GM12892 (cell line): ENCODE data around the gene PHACTR3.

ENCODE experiments used
- DNase-seq: peaks from one replicate; pipeline ENCODE4 v3.0.0; 2011; ENCODE audit not compliant: insufficient read length
- FAIRE-seq: peaks from 2 replicates; lab custom pipeline; 2011; peaks lifted over from hg19 to GRCh38; lab: Jason Lieb, UNC
- POLR2A ChIP-seq: IDR thresholded peaks from 2 replicates; pipeline ENCODE4 v1.6.1; 2011; ENCODE audit warnings: low read depth, low read length, control low read depth
- POLR2AphosphoS5 ChIP-seq: IDR thresholded peaks from 2 replicates; pipeline ENCODE4 v1.6.1; 2011; ENCODE audit warnings: low read depth, low read length, control low read depth
- TAF1 ChIP-seq: IDR thresholded peaks from 2 replicates; pipeline ENCODE4 v1.6.1; 2011; ENCODE audit warnings: low read depth, mild to moderate bottlenecking, control low read depth, low read length, borderline replicate concordance

PHACTR3 gene

DNA sequence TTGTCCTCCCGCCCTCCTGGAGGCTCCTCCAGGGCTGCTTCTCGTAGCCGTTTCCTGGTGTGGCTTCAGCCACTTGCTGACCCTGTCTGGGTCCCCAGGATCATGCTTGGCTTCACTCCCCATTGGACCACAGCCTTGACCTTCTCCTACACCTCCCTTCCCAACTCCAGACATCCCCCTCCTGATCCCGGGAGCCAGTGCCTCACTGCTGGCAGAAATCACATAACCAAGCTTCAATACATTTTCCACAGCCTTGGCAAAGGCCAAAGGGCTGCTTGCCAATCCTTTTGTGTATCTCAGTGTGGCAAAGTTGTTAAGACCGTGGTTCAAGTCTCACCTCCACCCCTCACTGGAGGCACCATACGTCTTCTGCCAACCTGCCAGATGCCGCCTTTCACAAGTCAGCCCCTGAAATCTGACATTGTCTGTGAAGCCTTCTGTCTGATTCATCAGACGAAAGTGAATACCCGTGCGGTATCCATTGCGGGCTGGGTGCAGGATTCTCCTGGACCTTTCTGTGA is 60.1 kb downstream of the PHACTR3 start:
- DNase-seq (no peak), FAIRE-seq (no peak)
- no peak for TF ChIP-seq POLR2A
- TF ChIP-seq TAF1: no peak
- TF ChIP-seq POLR2AphosphoS5: no peak

DNA sequence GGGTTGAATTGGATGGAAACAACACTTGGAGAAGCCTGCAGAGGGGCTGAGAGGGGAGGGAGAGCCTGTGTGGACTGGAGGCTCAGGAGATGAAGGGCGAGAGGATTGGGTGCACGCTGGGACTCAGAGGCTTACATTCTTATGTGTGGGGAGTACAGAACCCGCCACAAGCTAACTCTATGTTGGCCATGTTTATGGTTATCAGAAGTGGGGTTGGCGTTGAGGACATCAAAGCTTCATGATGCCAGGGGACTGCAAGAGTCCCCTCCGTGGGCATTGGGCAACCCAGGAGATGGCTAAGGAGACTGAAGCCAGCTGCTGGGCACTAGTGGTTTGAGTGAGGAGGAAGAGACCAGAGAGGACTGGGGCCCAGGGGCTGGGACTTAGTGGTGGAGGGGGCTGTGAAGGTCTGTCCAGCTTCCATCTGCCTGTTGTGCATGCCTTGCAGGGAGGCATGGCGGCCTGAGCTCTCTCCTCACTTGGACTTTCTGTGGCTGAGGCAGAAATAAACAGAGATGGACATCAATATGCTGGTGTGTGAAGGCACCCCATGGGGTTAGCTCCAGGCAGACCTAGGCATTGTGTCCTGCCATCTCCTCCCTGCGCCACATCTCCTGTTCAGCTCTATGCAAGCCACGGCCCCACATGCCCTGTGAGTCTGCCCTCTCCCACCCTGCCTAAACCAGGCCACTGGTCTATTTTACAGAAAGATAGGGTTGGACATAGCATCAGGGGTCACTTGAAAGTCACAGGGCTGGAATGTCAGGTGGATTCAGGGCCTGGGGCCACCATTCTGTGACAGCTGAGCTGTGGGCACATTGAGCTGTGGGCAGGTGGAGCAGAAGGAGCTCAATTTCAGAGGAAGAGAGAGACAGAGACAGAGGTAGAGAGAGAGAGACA is 61.6 kb downstream of the PHACTR3 start:
- FAIRE-seq (no peak), DNase-seq (no peak)
- TF ChIP-seq POLR2A: no peak
- no peak for TF ChIP-seq TAF1
- TF ChIP-seq POLR2AphosphoS5: no peak

DNA sequence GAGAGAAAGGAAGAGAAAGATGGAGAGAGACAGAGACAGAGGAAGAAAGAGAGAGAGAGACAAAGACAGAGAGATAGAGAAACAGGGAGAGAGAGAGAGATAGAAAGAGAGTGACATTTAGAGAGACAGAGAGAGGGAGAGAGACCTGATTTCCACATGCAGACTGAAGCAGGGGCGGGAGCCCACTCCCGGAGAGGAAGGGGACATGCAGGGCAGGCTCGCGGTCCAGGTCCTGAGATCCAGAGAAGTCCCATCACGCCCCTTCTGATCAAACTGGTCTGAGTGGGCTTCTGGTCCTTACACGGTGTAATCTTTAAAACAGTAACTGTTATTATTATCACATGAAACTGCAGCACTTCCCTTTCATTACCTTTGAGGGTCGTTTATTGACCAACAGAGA is 62.2 kb downstream of the PHACTR3 start:
- FAIRE-seq: no peak
- TF ChIP-seq POLR2AphosphoS5: no peak
- no peak for TF ChIP-seq TAF1
- TF ChIP-seq POLR2A: no peak
- no peak for DNase-seq

DNA sequence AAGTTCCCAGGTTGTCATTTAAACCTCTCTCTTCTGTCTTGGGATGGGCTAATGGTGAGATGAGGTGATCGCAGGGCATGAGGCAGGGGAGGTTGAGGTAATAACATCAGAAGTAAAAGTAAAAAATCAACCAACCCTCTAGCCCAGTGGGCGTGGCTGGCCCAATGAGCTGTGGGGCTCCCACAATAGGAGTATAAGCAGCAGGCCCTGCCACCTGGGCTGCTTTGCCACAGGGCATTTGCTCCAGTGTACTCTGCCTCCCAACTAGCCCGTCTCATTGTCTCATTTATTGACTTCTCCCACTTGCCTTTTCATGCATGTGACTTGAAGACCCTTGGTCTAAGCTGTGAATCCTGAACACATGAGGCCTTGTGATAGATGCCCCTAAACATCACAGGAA is 62.8 kb downstream of the PHACTR3 start:
- DNase-seq (no peak), FAIRE-seq (no peak)
- TF ChIP-seq TAF1 (no peak), POLR2A (no peak), POLR2AphosphoS5 (no peak)

DNA sequence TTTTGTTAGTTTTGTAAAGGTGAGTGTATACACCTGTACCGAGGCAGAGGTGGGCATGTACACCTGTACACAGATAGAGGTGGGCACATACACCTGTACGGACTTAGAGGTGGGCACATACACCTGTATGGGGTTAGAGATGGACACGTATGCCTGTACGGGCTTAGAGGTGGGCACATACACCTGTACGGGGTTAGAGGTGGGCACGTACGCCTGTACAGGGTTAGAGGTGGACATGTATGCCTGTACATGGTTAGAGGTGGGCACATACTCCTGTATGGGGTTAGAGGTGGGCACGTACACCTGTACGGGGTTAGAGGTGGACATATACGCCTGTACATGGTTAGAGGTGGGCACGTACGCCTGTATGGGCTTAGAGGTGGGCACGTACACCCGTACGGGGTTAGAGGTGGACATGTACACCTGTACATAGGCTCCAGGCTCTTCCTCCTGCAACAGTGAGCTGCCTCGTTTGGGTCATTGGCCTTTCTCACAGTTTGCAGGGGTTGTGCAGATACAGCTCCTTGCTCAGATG is 63.7 kb downstream of the PHACTR3 start:
- no peak for FAIRE-seq
- DNase-seq: no peak
- TF ChIP-seq TAF1 (no peak), POLR2A (no peak), POLR2AphosphoS5 (no peak)

DNA sequence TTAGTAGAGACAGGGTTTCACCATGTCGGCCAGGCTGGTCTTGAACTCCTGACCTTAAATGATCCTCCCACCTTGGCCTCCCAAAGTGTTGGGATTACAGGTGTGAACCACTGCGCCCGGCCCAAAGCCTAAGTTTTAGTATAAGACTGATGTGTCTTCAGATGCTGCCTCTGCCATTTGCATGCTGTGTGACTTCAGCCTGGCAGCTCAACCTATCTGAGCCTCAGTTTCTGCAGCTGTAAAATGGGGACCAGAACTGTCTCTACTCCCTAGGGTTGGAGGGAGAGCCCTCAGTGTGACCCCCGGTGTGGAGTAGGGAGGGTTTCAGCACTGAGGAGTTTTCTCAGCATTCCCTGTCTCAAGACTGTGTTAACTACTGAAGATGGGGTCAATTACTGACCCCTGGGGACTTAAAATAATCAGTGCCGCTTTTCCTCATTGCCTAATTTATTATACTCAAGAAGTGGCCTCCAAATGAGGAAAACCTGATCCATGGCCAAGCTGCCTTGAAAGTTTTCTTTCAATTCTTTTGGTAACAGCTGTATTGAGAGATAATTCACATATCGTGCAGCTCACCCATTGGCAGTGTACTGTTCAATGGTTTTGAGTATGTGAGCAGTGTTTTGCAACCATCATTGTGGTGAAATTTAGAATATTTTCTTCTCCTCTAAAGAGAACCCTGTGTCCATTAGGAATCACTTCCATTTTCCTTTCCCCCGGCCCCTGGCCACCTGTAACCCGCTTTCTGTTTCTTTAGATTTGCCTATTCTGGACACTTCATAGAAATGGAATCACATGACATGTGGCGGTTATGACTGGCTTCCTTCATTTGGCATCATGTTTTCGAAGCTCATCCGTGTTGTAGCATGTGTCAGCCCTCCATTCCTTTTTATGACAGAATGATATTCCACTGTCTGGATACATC is 64.8 kb downstream of the PHACTR3 start:
- TF ChIP-seq POLR2AphosphoS5 (no peak), TAF1 (no peak), POLR2A (no peak)
- DNase-seq: no peak
- no peak for FAIRE-seq

DNA sequence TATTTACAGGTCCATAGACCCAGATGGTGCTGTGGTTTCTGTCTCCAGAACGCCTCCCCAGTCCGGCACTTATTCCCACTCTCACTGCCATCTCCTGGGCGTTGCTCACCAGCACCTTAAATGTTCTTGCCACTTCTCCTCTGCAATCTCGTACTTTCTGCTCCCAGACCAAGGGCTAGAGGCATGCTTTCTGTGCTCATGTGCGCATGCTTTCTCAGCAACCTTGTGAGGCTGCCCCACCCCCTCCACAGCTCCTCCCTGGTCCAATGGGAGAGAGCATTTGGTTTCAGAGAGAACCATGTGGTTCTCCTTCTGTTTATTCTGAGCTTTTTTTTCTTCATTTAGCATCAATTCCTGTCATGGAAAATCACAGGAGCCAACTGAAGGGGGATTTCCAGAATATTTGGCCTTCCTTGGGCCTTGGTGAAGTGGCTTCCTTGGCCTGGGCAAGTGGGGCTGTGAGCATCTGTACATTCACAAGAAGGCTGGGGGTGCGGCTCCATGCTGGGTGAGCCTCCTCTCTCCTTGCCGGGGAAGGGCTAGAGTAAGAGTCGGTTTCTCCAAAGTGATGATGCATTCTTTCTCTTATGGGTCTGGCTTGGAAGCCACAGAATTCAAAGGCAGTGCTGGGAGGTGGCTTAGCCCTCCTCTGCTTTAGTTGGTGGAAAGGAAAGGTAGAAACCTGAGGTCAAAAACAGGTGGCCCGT is 66.6 kb downstream of the PHACTR3 start:
- DNase-seq: no peak
- no peak for FAIRE-seq
- TF ChIP-seq TAF1: no peak
- no peak for TF ChIP-seq POLR2AphosphoS5
- TF ChIP-seq POLR2A: no peak

DNA sequence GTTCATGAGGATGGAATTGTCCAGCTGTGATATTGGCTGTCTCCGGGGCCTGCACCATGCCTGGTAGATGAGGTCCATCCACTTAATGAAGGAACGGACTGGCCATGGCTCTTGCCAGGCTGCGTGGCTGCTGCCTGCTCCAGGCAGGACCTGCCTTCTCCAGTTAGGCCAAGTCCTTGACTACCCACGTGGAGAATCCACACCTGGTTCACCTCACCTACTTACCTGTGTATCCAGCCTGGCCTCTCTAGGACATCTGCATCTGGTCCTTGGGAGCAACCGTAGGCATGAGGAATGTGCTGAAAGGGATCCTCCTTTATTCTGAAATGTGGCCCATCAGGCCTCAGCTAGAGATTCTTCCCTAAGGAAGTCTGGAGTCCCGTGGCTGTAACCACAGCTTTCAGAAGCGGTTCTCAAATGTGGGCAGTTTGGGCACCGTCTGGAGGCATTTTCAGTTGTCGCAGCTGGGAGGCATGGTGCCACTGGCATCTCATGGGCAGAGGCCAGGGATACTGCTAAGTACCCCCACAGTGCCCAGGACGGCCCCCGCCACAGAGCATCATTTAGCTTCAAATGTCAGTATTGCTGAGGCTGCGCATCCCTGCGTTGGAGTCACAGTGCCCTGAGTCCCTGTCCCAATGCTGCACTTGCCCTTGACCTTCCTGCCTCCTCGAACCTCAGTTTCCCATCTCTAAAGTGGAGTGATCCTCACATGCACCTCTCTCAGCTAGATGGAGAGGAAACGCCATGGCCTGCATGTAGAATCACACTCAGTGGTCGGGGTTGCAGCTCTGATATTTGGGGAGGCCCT is 67.5 kb downstream of the PHACTR3 start:
- FAIRE-seq (no peak), DNase-seq (no peak)
- TF ChIP-seq POLR2A (no peak), POLR2AphosphoS5 (no peak), TAF1 (no peak)

DNA sequence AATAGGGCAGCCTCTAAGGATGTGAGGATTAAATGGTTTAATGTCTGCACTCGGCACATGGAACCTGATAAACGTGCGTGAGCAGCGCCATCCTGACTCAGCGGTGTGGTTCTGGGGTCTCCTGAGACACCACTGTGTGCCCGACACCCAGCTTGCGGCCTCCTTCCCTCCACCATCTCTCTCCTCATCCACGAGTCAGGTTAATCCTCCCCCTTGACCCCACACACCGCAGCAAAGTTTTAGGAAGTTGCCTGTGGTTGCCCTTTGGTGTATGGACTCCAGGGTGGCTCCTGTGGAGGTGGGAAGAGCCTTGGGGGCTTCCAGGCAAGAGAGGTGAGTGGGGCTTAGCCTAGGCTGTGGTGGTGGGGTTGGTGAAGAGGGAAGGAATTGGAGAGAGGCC is 68.2 kb downstream of the PHACTR3 start:
- DNase-seq (no peak), FAIRE-seq (no peak)
- TF ChIP-seq POLR2AphosphoS5 (no peak), POLR2A (no peak), TAF1 (no peak)

DNA sequence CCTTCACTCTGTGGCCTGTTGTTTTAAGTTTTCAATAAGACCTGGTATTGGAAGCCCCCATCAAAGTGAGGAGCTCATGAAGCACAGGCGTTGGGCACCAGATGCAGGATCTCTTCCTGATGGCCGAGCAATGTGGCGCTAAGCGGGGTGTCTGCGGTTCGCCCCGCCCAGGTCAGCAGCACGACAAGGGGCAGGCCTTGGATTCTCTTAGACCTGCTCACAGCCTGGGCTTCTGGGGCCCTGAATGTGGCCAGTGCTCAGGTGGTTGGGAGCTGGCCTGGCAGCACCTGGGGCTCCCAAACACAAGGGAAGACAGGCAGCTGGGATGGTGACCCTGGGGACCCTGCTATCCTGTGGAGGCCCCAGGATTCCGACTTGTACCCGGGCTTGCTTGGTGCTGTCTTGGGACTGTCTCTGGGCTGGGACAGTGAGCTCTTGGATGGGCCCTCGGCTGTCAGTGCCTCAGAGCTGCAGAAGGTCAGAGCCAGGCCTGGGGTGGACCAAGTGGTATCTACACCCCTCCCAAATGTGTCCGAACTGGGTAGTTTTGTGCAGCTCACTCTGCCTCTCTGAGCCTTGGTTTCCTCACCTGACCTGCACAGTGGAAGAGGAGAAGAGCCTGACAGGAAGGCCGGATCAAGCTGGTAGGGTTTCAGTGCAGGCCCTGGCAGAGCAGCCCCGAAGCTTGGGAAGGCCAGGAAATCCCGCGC is 69.1 kb downstream of the PHACTR3 start:
- no peak for FAIRE-seq
- TF ChIP-seq TAF1 (no peak), POLR2AphosphoS5 (no peak), POLR2A (no peak)
- no peak for DNase-seq
